Activated CD4-positive, alpha-beta memory T cell treated with anti-CD3 and anti-CD28 coated beads, Interleukin-2, amount 10 ng/mL, durations not matched to agents 7 days and 5 days (primary cell): ENCODE measurements around the gene GSX2. TPM values are rescaled to one million over a fixed set of nuclear protein-coding genes. Genes with fewer than 3 reads are reported as not detected.
A peak's percentile ranks its signal among the peaks of the same experiment; 100 is the strongest.
"Not testable (repeated sequence)": the region's sequence is repeated elsewhere in the genome, so short reads cannot be mapped to it uniquely, and the experiment has no call there.

Source experiments
- CTCF ChIA-PET: fragments of 350-600 bp; sonication (Branson Sonifier 250); formaldehyde crosslinking; loops from one replicate; lab custom pipeline; 2021; ENCODE audit warnings: antibody characterized with exemption, inconsistent platforms; lab: Charles Lee
- POLR2A ChIA-PET: fragments of 350-600 bp; sonication (Branson Sonifier 250); formaldehyde crosslinking; loops from one replicate; lab custom pipeline; 2021; ENCODE audit warnings: antibody characterized with exemption; lab: Charles Lee
- DNase-seq: peaks from one replicate; pipeline ENCODE4 v3.0.0-alpha.2; 2020
- H3K27ac Mint-ChIP-seq: one replicate; pipeline ENCODE4 v1.8.0; 2021; ENCODE audit warnings: mild to moderate bottlenecking, mixed read lengths
- H3K27me3 Mint-ChIP-seq: one replicate; pipeline ENCODE4 v1.8.0; 2021; ENCODE audit warnings: mixed read lengths
- H3K36me3 Mint-ChIP-seq: one replicate; pipeline ENCODE4 v1.8.0; 2021; ENCODE audit warnings: low read depth, mixed read lengths
- H3K4me1 Mint-ChIP-seq: one replicate; pipeline ENCODE4 v1.8.0; 2021; ENCODE audit warnings: mixed read lengths
- H3K4me3 Mint-ChIP-seq: one replicate; pipeline ENCODE4 v1.8.0; 2021; ENCODE audit warnings: mild to moderate bottlenecking, mixed read lengths
- H3K9me3 Mint-ChIP-seq: one replicate; pipeline ENCODE4 v1.8.0; 2021; ENCODE audit warnings: mixed read lengths
- total RNA-seq, 2 experiments: library from RNA; stranded (reverse); gene quantifications; one replicate each; pipeline ENCODE4 v1.2.3, GENCODE V29; 2021

The GSX2 gene
- total RNA-seq, 2 experiments from 2014 or later: not detected

DNA sequence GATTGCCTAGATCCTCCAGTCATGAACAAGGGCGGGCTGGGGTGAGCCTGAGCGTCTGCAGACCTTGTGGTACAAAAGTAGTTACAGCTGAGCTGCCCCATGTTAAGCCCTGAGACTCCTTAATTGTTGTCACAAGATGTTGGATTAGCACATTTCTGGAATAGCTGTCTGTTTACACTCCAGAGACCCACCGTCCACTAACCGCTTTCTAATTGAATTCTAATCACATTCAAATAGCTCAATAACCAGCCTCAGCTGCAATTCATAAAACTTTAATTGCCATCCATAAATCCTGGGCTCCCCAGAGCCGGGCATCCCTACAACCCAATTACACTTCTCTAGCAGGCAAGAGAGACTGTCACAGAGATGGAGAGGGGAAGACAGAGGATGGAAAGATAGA lies 1.6 kb upstream of the GSX2 start:
- H3K4me1 Mint-ChIP-seq: peaks cover 29% of the 10 kb centered on the region
- H3K4me3 Mint-ChIP-seq: no peak overlapping the region
- peaks cover 90% of the 10 kb centered on the region for H3K27me3 Mint-ChIP-seq
- H3K27ac Mint-ChIP-seq: no peak overlapping the region
- no peak for DNase-seq
- no peaks in the 10 kb centered on the region for H3K9me3 Mint-ChIP-seq
- POLR2A ChIA-PET: no interaction called here
- H3K36me3 Mint-ChIP-seq: no peaks in the 10 kb centered on the region
- CTCF ChIA-PET: interaction anchor here (1.1 kb wide), 1 partner anchor 168 kb away, joined by 3 read pairs; no protein-coding TSS in a partner anchor

- ChIA-PET CTCF (interaction anchor here (1.0 to 1.1 kb wide), 2 partner anchors 134 to 169 kb away, joined by 3 to 5 read pairs; no protein-coding TSS in a partner anchor), POLR2A (no interaction called here)
- H3K9me3 Mint-ChIP-seq: no peaks in the 10 kb centered on the region
- peaks cover 27% of the 10 kb centered on the region for H3K4me1 Mint-ChIP-seq
- peak overlapping the region; percentile 27 for H3K4me3 Mint-ChIP-seq
- no peak overlapping the region for H3K27ac Mint-ChIP-seq
- H3K27me3 Mint-ChIP-seq: peaks cover 90% of the 10 kb centered on the region
- no peaks in the 10 kb centered on the region for H3K36me3 Mint-ChIP-seq
- DNase-seq: no peak
Observed at GRCh38 chr4:54099287-54099747, 646 bp upstream of the GSX2 start.

DNA sequence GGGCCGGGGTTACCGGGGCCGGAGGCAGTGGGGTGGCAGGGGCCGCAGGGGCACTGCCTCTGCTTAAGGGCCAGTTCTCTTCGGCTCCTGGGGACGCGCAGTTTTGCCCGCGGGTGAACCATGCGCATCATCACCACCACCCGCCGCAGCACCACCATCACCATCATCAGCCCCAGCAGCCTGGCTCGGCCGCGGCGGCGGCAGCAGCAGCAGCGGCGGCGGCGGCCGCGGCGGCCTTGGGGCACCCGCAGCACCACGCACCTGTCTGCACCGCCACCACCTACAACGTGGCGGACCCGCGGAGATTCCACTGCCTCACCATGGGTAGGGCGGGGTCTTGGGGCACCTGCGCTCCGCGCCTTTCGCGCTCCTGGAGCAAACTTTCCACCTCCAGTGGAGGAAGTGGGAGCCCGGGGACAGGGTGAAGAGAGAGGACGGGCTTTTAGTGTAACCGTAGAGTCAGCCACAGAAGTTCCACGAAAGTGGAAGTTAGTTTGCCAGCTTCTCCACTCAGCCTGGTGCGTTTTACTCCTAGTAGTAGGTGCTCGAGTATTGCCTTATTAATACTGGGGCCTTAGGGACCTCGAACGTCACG lies 729 bp downstream of the GSX2 start:
- Mint-ChIP-seq H3K4me1 (peaks cover 30% of the 10 kb centered on the region), H3K27ac (no peak overlapping the region), H3K27me3 (peaks cover 89% of the 10 kb centered on the region), H3K36me3 (no peaks in the 10 kb centered on the region), H3K4me3 (peak overlapping the region; percentile 4), H3K9me3 (no peaks in the 10 kb centered on the region)
- POLR2A ChIA-PET: no interaction called here
- CTCF ChIA-PET: no interaction called here
- DNase-seq: no peak

DNA sequence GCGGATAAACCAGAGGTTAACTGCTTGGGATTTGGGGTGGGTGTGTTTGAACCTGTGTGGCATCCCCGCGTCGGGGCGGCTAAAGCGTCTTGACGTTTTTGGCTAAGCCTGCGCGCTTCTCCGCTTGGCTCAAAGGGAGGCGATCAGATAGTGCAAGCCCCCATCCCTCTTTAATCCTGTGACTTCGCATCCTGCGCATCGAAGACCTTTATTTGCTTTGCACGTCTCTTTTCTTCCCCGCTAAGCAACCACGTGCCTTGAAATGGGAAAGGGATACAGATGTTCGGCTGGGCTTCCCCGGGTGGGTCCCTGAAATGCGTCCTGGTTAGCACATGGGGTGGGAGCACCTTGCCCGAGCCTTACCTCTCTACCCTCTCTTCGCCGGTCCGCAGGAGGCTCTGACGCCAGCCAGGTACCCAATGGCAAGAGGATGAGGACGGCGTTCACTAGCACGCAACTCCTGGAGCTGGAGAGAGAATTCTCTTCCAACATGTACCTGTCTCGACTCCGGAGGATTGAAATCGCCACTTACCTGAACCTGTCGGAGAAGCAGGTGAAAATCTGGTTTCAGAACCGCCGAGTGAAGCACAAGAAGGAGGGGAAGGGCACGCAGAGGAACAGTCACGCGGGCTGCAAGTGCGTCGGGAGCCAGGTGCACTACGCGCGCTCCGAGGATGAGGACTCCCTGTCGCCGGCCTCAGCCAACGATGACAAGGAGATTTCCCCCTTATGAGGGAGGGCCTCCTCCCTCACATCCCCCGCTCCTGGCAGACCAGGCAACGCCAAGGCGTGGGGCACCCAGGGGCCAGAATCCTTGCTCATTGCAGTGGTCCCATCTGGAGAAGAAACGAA lies 1.5 kb downstream of the GSX2 start:
- Mint-ChIP-seq H3K27ac (peak overlapping the region; percentile 4), H3K9me3 (no peaks in the 10 kb centered on the region), H3K27me3 (peaks cover 87% of the 10 kb centered on the region), H3K36me3 (no peaks in the 10 kb centered on the region), H3K4me1 (peaks cover 30% of the 10 kb centered on the region), H3K4me3 (peak overlapping the region; percentile 4)
- POLR2A ChIA-PET: no interaction called here
- CTCF ChIA-PET: no interaction called here
- DNase-seq: no peak

DNA sequence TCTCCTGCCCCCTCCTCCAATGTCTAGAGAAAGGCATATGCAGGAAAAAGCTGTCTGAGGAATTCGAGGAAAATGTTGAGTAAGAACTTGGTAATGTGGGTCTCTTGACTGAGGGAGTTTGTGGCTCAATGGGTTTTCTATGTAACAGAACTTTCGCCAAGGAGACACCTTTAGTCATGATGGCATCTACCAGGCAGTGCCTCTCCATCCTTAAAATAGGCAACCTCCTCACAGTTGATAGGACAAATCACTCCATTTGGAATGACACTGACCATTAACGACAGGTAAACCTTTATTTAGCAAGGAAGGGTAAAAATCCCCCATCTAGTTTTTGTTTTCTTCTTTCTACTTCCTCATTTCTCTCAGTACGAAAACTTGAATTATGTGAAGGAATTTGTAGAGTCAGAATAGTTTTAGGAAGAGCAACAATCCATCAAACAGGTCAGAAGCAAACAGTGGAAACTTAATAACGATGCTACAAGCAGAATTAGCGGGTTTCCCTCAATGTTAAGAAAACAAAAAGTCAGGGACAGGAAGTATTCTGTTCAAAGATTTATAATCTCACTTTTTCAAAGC lies 2.7 kb downstream of the GSX2 start:
- peaks cover 84% of the 10 kb centered on the region for H3K27me3 Mint-ChIP-seq
- no peak for DNase-seq
- POLR2A ChIA-PET: no interaction called here
- no peaks in the 10 kb centered on the region for H3K9me3 Mint-ChIP-seq
- no peak overlapping the region for H3K27ac Mint-ChIP-seq
- H3K4me3 Mint-ChIP-seq: no peak overlapping the region
- CTCF ChIA-PET: no interaction called here
- peaks cover 31% of the 10 kb centered on the region for H3K4me1 Mint-ChIP-seq
- H3K36me3 Mint-ChIP-seq: no peaks in the 10 kb centered on the region

DNA sequence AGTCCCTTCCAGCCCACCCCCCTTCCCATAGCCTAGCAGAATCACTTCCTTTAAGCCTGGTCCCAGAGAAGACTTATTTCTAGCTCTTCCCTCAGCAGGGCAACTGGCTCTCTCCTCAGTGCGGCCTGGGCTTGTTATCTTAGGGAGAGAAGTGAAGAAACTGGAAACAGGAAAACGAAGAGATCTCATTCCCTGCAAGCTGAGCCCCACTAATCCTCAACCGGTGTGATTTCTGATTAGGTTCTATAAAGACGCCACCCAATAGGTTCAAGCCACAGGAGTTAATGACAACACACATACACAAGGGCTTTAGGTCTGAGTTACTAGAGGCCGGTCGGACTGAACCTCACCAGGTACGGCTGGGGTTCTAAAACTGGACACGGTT lies 3.2 kb downstream of the GSX2 start:
- Mint-ChIP-seq H3K36me3 (no peaks in the 10 kb centered on the region), H3K27ac (no peak overlapping the region), H3K4me3 (no peak overlapping the region), H3K27me3 (peaks cover 81% of the 10 kb centered on the region), H3K4me1 (peaks cover 34% of the 10 kb centered on the region), H3K9me3 (no peaks in the 10 kb centered on the region)
- ChIA-PET POLR2A (no interaction called here), CTCF (no interaction called here)
- no peak for DNase-seq

GRCh38 chr4:54104907-54105306 lies 4.9 kb downstream of the GSX2 start:
- CTCF ChIA-PET: no interaction called here
- Mint-ChIP-seq H3K4me3 (no peak overlapping the region), H3K27me3 (peaks cover 82% of the 10 kb centered on the region), H3K9me3 (no peaks in the 10 kb centered on the region), H3K27ac (no peak overlapping the region), H3K36me3 (no peaks in the 10 kb centered on the region), H3K4me1 (peaks cover 25% of the 10 kb centered on the region)
- POLR2A ChIA-PET: no interaction called here
- no peak for DNase-seq

DNA sequence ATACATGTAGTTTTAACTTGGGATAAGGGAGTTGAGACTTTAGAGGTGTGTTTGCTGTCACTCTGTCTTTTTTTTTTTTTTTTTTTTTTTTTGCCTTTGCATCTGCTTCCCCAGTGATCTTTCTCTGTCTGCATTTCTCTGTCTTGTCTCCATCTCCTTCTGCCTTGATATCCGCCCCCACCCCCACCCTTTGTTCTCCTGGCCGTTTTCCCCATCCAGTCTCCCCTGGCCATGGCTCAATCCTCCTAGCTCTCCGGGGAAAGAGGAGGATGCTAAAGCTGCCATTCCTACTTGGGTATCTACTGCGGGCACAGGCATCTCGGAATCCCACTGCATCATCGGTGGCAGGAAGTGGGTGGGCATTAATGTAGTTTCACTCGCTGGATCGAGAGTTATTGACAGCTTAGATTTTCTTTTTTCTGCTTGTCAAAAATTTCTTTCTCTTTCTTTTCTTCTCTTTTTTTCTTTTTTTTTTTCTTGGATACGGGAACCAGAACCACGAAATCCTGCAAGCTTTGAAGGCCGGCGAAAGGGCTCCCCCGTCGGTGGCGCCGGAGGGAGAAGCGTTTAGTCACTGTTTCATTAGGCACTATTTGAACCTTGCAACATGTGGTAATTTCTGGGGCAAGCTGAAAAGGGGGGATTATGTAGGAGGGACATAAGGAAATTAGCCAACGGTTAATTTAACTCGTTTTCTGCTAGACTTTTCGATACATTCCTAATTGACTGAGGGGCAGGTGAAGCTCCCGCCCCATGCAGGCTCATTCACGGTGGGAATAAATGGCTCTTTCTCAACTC lies 8.2 kb downstream of the GSX2 start:
- Mint-ChIP-seq H3K4me1 (peaks cover 13% of the 10 kb centered on the region), H3K36me3 (no peaks in the 10 kb centered on the region), H3K27me3 (peaks cover 78% of the 10 kb centered on the region), H3K4me3 (no peak overlapping the region), H3K27ac (no peak overlapping the region), H3K9me3 (no peaks in the 10 kb centered on the region)
- no peak for DNase-seq
- ChIA-PET POLR2A (no interaction called here), CTCF (interaction anchor here (0.8 to 1.3 kb wide), 3 partner anchors 11 to 126 kb away, joined by 3 to 4 read pairs (median 3); no protein-coding TSS in a partner anchor)

DNA sequence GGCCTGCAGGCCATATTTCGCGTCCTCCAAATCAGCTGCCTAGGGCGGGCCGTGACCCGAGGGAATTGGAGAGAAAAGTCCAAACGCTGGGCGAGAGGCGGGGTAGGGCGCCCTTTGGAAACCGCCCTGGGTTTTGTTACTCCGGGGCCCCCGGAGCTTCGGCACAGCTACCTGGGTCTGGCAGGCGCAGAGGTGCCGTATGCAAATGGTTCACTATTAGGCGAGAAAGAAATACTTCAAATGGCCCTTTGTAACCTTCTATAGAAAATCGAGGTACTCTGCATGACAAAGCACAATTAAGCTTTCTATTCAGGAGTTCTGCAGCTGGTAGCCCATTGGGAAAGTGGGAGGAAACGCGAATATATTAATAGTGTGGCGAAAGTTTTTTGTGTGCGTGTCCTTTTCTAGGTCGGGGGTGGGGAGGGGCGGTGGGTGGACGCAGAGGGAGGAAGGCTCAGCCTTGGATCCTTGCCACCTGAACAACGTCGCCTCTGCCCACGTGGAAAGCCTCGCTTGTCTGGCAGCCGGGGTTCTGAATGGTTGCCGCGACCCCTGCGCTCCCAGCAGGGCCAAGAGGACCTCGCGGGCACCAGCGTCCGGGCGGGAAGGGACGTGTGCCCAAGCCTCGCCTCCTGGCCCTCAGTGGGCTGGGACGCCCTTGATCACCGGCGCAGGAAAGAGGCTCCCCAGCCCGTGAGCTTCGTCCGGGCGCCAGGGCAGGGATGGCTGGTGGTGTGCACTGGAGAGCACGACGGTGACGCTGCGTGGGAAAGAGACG lies 9.5 kb downstream of the GSX2 start:
- Mint-ChIP-seq H3K4me3 (no peak overlapping the region), H3K27me3 (peaks cover 69% of the 10 kb centered on the region), H3K27ac (no peak overlapping the region), H3K4me1 (peaks cover 12% of the 10 kb centered on the region), H3K36me3 (no peaks in the 10 kb centered on the region), H3K9me3 (no peaks in the 10 kb centered on the region)
- POLR2A ChIA-PET: no interaction called here
- CTCF ChIA-PET: interaction anchor here (1.3 kb wide), 2 partner anchors 10 to 124 kb away, joined by 3 to 5 read pairs; no protein-coding TSS in a partner anchor
- no peak for DNase-seq

DNA sequence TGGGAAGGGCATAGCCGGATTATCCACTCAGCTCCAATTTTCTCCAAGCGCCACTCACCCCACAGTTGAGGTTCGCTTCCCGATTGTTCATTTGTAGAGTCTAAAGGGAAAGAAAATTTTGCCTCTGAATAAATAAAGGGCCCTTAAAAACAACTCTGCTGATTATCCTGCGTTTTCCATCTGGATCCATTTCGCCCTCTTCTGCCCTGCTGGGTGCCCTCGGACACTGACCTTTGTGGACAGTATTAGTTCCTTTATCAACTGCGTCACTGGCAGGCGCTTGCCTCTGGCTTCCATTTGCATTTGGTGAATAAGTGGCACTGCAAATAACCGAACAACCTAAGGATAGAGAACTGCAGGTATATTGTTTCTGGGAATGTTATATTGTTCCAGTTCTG lies 10.1 kb downstream of the GSX2 start:
- no peak for DNase-seq
- no peak overlapping the region for H3K27ac Mint-ChIP-seq
- CTCF ChIA-PET: interaction anchor here (1.3 kb wide), 1 partner anchor 123 kb away, joined by 5 read pairs; no protein-coding TSS in a partner anchor
- peaks cover 64% of the 10 kb centered on the region for H3K27me3 Mint-ChIP-seq
- peaks cover 9% of the 10 kb centered on the region for H3K4me1 Mint-ChIP-seq
- POLR2A ChIA-PET: no interaction called here
- no peaks in the 10 kb centered on the region for H3K36me3 Mint-ChIP-seq
- H3K4me3 Mint-ChIP-seq: no peak overlapping the region
- no peaks in the 10 kb centered on the region for H3K9me3 Mint-ChIP-seq

DNA sequence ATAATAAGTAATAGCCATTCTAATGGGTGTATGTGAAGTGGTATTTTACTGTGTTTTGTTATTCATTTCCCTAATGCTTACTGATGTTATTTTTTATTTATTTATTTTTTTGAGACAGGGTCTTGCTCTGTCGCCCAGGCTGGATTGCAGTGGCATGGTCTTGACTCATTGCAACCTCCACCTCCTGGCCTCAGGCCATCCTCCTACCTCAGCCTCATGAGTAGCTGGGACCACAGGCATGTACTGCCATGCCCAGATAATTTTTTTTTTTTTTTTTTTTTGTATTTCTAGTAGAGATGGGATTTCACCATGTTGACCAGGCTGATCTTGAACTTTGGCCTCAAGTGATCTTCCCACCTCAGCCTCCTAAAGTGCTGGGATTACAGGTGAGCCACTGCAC lies 13.2 kb downstream of the GSX2 start:
- peaks cover 47% of the 10 kb centered on the region for H3K27me3 Mint-ChIP-seq
- H3K4me1 Mint-ChIP-seq, H3K4me3 Mint-ChIP-seq, H3K36me3 Mint-ChIP-seq, POLR2A ChIA-PET, H3K27ac Mint-ChIP-seq, H3K9me3 Mint-ChIP-seq, DNase-seq, CTCF ChIA-PET: not testable (repeated sequence)

DNA sequence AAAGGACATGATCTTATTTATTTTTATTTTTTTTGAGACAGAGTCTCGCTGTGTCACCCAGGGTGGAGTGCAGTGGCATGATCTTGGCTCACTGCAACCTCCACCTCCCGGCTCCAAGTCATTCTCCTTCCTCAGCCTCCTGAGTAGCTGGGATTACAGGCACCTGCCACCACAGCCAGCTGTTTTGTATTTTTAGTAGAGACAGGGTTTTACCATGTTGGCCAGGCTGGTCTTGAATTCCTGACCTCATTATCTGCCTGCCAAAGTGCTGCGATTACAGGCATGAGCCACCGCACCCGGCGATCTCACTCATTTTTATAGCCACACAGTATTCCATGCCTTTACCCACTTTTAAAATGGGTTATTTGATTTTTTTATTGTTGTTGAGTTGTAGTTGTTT lies 16.3 kb downstream of the GSX2 start:
- CTCF ChIA-PET, H3K27ac Mint-ChIP-seq, H3K4me1 Mint-ChIP-seq, POLR2A ChIA-PET, H3K4me3 Mint-ChIP-seq, H3K9me3 Mint-ChIP-seq, DNase-seq, H3K36me3 Mint-ChIP-seq: not testable (repeated sequence)
- H3K27me3 Mint-ChIP-seq: peaks cover 25% of the 10 kb centered on the region
